GM18511 (cell line): Measurements from ENCODE around the gene CAPN15.
"Not testable (repeated sequence)": the region's sequence is repeated elsewhere in the genome, so short reads cannot be mapped to it uniquely, and the experiment has no call there.

Source experiments
- ATAC-seq: cut with Tn5 transposase; IDR thresholded peaks from one replicate; pipeline ENCODE4 v1.9.1; 2021; ENCODE audit warnings: mild to moderate bottlenecking, moderate library complexity; ENCODE audit not compliant: unreplicated experiment

Gene CAPN15

DNA sequence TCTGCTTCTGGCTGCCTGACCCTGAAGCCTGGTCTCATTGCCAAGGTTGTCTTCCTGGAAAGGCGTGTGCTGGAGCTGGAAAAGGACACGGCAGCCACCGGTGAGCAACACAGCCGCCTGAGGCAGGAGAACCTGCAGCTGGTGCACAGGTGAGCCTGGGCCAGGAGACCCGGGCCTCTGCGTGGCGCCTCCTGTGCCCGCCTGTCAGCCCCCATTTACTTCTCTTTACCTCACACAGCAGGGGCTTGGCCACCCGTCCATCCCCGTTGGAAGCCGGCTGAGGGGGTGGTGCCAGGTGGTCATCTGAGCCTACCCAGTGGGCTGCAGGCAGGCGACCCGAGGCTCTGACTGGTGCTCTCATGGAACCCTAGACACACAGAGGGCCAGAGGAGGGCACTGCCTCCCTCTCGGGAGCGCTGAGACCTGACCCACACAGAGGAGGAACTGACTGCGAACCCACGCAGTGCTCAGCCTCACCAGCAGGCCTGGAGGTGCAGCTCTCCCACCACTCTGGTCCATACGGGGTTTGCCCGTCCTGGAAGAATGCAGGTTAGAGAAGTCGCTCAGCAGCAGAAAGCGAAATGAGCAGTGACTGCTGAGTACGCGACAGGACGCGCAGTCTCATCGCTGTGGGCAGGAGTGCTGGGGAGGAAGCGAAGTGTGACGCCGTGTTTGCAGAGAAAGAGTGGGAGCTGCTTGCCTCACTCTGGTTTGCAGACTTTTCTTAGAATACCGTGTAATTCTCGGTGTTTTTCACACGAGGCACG is 21.9 kb upstream of the CAPN15 start:
- ATAC-seq: no peak

DNA sequence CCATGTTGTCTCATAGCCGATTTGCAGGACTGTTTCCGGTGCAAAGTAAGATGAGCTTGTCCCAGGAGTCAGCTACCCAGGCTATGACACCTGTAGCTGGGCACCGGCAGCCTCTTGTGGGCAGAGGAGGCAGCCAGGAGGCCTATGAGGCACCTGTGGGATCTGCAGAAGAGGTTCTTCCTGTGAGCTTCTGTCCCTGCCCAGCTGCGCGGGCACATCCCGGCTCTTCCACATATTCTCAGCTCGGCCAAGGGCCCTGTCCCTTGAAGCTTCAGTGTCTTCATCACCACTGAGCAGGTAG is 21.3 kb upstream of the CAPN15 start:
- no peak for ATAC-seq

DNA sequence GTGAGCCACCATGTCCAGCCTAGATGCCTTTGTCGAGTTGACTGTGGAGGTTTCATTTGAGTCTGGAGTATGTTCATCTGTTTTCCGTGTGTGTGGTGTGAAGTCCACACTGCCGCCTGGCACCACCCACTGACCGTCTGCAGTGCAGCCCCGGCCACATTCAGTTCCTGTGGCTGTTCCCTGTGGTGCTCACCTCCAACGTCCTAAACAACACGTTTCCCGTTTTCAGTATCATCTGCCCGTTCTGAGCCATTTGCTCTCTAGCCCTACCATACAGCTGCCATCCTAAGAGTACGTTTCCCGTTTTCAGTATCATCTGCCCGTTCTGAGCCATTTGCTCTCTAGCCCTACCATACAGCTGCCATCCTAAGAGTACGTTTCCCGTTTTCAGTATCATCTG is 20.0 kb upstream of the CAPN15 start:
- not testable (repeated sequence) for ATAC-seq

DNA sequence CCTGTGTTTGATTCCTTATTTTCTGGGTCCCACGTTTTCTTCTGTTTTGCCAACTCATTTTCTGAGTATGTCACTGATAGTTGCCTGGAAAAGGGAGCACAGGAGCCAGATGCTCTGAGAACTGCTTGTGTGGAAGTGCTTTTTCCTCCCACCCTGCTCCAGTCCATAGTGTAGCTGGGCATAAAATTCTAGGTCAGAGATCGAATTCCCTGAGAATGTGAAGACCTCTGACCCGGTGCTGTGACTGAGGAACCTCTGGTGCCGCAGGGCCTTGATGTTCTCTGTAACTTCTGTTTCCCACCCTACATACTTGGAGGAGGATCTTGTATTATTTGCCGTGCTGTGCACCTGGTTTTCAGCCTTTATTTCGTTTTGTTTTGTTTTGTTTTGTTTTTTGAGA is 19.5 kb upstream of the CAPN15 start:
- no peak for ATAC-seq

DNA sequence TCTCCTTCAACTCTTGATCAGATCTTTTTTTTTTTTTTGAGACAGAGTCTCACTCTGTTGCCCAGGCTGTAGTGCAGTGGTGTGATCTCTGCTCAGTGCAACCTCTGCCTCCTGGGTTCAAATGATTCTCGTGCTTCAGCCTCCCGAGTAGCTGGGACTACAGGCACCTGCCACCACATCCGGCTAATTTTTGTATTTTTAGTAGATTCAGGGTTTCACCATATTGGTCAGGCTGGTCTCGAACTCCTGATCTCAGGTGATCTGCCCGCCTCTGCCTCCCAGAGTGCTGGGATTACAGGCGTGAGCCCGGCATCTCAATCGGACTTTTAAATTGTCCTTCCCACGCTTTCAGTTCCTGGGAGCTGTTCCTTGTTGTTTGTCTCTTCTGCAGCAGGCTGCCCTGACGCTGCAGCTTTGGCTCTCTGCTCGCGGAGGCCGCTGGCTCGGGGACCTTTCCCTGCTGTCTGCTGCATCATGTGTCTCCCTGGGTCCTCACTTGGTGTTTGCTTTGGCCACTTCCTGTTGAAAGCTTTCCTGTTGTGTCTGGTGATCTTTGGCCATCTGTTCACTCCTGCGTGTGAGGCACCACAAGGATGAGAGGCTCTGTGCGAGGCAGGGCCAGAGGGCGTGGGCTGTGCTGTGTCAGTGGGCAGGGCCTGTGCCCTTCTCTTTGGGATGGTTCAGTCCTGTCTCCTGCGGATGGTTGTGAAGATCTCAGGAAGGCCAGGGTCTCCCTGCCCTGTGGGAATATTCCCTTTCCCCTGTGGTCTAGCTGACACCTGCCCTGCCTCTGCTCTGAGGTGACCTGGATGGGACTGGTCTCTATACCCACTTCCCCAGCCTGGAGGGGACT is 18.4 kb upstream of the CAPN15 start:
- ATAC-seq: no peak

DNA sequence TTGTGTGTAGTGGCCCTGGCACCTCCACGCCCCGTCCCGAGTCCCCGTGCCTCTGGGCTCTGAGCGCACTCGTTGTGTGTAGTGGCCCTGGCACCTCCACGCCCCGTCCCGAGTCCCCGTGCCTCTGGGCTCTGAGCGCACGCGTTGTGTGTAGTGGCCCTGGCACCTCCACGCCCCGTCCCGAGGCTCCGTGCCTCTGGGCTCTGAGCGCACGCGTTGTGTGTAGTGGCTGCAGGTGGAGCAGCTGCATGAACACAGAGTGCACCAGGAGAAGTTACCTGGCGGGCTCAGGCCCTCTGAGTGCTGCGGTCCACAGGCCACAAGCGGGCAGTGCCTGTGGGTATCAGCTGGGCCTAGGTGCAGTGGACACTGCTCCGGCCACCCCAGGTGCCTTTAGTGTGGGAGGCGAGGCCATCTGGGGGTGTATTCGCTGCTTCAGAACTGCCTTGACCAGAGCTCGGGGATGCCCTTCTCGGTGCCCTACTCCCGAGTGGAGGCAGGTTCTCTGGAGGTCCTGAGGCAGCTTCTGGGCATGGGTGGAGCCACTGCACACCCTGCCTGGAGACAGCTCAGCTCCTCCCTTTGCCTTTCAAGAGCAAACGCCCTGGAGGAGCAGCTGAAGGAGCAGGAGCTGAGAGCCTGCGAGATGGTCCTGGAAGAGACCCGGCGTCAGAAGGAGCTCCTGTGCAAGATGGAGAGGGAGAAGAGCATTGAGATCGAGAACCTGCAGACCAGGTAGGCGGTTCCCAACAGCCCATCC is 17.3 kb upstream of the CAPN15 start:
- ATAC-seq: no peak

DNA sequence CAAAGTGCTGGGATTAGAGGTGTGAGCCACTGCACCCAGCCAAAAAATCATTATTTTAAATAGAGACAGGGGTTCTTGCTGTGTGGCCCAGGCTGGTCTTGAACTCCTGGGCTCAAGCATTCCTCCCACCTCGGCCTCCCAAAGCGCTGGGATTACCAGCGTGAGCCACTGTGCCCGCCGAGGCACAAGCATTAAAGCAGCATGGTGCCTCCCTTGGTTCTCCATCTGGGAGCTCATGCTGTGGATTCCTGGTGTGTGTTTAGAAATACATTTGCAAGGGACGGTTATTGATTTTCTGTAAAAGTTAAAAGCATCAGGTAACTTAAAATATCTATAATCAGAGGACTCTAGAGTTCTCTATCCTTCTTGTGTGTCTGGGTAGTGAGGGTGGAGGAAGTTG is 14.7 kb upstream of the CAPN15 start:
- no peak for ATAC-seq

DNA sequence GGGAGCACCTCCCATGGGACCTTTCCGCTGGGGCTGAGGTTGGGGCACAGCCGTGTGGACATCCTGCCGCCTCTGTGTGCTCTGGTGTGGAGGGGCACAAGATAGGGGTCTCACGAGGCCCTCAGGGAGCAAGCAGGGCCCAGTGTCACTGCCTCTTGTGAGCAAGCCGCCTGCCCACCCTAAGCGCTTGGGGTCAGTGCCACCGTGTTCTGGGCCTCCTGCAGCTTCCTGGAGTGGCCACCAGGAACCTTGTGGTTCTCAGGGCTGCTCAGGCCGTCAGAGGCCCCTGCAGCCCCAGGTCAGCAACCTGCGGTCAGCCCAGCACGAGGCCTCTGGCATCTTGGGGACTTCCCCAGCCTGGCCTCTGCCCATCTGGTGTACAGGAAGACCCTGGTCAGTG is 13.6 kb upstream of the CAPN15 start:
- no peak for ATAC-seq

DNA sequence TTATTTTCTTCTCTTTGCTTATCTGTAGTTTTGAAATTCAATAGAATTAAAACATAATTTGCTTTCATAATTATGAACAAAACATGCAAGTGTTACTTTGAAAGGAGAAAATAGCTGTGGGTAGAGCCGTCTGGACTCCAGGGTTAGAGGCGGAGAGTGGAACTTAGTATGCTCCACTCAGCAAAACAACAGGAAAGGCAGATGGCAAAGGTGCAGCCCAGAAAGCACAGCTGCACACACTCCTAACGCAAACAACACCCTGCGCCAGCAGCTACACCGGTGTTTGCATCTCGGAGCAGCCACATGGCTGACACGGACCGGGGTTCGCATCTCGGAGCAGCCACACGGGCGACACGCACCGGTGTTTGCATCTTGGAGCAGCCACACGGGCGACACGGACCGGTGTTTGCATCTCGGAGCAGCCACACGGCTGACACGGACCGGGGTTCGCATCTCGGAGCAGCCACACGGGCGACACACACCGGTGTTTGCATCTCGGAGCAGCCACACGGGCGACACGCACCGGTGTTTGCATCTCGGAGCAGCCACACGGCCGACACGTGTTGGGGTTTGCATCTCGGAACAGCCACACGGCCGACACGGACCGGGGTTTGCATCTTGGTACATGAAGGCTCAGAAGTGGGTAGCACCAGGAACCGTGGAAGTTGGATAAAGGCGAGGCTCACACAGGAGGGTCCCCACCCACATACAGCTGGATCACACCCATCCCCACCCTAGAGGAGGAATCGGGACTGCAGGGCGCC is 12.2 kb upstream of the CAPN15 start:
- no peak for ATAC-seq

DNA sequence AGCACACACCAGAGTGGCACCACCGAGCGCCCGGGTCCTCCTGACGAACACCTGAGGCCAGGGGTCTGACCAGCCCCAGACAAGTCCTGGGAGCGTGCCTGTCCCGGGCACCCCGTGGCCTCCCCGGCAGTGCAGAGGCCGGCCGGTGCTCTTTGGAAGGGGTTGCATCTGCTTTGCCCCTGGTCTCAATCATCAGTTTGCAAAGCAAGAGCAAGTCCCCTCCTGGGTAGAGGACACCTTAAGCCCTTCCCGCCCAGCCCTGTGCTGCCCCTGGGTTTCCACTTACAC is 11.6 kb upstream of the CAPN15 start:
- ATAC-seq: no peak

DNA sequence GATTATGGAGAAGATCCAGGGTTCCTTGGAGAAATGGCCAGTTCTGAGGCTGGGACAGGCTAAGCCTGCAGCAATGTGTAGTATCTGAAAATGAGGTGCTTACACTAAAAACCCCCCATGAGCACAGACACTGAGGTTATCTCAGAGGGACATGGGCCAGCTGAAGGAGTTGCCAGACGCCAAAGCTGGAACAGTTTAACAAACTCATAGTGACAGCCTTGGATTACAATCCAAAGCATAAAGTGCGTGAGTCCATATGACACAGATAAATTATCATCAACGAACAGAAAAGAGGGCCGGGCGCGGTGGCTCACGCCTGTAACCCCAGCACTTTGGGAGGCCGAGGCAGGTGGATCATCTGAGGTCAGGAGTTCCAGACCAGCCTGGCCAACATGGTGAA is 11.2 kb upstream of the CAPN15 start:
- ATAC-seq: no peak

DNA sequence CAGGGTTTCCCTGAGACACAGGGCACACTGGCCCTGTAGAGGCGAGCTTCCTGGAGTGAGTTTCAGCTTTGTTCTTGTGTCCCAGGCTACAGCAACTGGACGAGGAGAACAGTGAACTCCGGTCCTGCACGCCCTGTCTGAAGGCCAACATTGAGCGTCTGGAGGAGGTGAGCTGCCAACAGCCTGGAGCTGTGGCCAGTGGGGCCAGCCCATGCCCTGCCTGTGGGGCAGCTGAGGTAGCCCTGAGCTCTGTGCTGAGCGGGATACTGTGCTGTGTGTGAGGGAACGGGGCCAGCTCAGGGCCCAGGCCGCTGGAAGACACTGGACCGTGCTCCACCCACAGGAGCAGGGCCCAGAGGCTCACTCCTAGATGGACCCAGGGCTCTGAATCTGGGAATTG is 8.7 kb upstream of the CAPN15 start:
- ATAC-seq: no peak

DNA sequence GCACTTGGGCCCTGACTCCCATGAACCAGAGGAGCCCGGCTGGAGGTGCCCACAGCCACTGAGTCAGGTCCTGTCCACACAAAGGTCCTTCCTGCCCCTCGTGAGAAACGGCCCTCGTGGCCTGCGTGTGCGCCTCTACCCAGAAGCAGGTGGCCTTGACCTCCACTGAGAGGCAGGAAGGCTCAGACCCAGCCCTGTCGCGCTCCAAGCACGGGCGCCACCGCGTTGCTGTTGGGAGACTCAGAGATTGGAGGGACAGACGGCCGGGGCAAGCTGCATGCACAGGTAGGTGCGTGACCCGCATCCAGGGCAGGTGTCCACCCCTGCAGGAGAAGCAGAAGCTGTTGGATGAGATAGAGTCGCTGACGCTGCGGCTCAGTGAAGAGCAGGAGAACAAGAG is 8.1 kb upstream of the CAPN15 start:
- ATAC-seq: no peak

DNA sequence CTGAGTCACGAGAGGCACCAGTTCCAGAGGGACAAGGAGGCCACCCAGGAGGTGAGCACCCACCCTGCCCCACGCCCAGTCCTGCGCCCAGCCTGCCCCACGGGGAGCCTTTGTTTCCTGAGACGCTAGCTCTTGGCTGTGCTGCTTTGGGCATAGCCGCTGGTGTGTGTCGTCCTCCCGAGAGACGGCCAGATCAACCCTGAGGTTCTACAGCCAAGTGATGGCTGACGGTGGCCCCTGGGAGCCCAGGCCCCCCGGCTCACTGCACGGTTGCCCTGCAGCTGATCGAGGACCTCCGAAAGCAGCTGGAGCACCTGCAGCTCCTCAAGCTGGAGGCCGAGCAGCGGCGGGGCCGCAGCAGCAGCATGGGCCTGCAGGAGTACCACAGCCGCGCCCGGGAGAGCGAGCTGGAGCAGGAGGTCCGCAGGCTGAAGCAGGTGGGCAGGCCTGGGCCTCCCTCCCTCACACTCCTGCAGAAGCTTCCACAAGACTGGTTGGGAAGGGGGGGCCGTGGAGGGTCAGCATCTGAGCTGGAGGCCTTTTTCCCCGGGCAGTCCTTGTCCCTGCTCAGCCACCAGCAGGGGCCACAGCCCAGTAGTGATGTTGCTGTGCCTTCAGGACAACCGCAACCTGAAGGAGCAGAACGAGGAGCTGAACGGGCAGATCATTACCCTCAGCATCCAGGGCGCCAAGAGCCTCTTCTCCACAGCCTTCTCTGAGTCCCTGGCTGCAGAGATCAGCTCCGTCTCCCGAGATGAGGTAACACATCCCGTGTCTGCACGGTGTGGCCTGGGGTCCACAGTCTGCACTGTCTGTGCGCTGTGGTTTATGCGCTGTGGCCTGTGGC is 7.4 kb upstream of the CAPN15 start:
- ATAC-seq: no peak

DNA sequence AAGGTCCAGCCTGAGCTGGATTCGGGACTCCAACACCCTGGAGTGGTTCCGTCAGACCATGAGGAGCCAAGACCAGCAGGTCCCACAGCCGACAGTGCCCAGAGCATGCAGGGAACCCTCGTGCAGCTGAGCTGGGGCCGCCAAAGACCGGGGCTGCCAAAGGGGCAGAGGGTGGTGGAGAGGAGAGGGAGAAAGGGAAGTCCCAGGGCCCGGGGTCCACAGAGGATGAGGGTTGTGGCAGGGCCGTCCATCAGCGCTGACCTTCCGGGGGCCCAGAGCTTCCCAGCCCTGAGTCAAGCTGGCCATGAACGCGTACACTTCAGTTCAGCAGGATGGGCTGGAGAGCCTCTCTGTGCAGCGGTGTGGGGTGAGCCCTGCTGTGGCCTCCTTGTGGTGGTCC is 6.7 kb upstream of the CAPN15 start:
- ATAC-seq: no peak

DNA sequence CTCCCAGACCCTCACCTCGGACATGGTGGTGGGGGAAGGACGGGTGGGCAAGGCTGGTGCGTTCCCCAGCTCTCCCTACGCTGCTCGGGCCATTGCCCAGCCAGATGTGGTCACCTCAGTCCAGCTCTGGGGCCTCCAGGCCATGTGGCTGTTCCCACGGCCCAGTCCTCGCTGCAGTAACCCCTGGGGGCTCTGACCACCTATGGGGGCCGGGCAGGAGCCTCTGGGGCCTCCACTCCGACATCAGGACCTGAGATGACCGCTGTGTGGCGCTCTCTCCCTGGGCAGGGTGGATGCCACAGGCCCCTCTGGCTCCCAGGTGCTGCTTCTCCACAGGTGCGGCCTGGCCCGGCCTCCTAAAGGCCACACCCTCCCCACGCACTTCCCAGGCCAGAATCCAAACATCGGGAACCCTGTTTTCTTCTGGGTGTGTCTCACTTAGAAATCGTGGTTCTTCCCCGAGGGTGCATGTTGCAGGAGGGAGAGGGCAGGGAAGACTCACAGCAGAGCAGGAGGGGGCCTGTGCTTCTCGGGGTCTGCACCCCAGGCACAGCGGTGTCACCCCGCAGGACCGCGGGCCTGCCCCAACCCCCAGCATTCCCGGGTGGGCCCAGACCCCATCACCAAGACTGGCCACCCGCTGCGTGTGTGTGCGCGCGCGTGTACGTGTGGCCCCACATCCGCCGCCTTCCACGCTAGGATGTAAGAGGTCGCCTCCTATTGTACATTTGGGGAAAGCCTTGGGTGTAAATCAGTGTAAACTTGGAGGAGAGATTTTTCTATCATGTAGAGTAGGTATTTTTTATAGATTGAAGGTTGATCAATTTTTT is 5.9 kb upstream of the CAPN15 start:
- ATAC-seq: no peak

DNA sequence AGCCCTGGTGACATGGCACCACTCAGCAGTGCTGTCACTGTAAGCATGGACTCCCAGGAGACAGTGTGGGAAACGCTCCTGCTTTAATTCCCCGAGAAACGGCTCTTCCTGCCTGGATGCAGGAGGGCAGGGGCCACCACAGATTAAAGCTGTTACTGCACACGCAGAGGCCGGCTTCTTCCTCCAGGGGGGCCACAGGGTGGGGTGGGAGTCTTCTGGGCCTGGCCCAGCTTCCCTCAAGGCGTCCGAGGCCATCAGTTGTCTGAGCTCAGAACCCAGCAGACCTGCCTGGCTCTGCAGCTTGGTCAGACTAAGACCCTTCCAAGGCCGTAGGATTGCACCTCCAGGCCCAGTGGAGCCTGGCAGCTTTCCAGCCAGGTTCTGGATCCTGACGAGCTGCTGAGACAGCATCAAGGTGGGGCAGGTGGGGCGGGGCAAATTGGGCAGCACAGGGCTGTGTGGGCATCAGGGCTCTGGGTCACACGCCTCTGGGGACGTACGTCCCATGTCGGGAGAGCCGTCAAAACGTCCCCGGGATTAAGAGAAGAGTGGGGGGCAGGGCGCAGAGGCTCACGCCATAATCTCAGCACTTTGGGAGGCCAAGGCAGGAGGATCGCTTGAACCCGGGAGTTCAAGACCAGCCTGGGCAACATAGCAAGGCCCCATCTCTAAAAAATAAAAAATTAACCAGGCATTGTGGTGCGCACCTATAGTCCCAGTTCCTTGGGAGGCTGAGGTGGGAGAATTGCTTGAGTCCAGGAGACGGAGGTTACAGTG is 5.0 kb upstream of the CAPN15 start:
- ATAC-seq: no peak

DNA sequence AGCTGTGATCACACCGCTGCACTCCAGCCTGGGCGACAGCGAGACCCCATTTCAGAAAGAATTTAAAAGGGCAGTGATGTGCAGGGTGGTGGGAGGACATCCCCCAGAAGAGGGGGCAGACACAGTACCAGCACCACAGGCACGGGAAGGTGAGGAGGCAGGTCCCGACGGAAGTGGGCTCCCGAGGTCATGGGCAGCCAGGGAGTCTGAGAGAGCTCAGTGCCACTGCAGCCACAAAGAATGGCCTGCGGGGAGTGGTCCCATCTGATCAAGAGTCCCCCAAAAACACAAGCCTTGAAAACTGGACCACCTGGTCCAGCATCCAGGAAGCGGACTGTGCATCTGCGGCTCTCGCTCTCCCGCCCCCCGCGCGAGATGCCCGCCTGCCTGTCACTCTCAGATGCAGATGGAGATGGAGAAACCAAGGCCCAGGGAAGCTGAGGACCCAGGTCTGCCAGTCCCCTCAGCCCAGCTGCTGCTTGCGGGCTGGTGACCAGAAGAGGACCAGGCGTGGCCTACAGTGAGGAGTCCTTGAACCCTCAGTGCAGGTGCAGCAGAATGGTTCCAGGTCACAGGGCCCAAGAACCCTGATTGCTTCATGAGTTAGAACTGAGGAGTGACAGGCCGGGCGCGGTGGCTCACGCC is 4.3 kb upstream of the CAPN15 start:
- no peak for ATAC-seq
